ENCODE results near the gene RPL12. TPM values are rescaled to one million over a fixed set of nuclear protein-coding genes. Genes with fewer than 3 reads are reported as not detected.

Gene RPL12
- polyA plus RNA-seq, 1 donor (not counting 4 experiments of a cell fraction or from before 2014, with no cell fraction given), result 2,671 TPM

DNA sequence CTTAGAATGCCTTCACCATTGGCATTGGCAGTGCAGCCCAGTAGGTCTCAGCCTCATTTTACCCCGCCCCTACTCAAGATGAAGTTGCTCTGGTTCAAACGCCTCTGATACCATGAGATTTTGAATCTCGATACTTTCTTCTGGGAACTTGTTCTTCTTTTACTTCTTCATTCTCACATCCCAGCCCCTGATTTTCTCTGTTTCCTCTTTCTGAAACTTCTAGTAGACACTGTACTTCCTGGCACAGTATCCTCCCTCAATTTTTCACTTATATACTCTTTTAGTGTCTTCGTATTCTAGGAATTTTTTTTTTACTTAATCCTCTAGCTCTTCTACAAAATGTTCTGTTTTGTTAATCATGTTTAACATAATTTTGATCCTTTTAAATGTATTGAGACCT, 40.1 kb downstream of the RPL12 start:
- Histone ChIP-seq H3K9me1 (ENCODE audit: control insufficient read depth, extremely low read depth, insufficient read depth, low read length) (no peaks in the 10 kb centered on the region), H3K36me3 (ENCODE audit: control insufficient read depth in 2 of 2, extremely low read depth in 1 of 2, insufficient read depth in 2 of 2, low read length in 2 of 2) (peaks cover 3 to 6% of the 10 kb centered on the region in 2 experiments), H3K9me3 (ENCODE audit: control insufficient read depth, low read depth, low read length) (no peaks in the 10 kb centered on the region), H3K79me2 (ENCODE audit: control insufficient read depth, insufficient read depth, low read length) (no peaks in the 10 kb centered on the region), H3K4me3 (ENCODE audit: control insufficient read depth in 2 of 3, extremely low read depth in 1 of 3, insufficient read depth in 2 of 3, low read depth in 1 of 3, low read length in 3 of 3) (no peak overlapping the region), H4K20me1 (ENCODE audit: control insufficient read depth, extremely low read depth, insufficient read depth, low read length) (no peaks in the 10 kb centered on the region), H3K9ac (ENCODE audit: control insufficient read depth, extremely low read depth, insufficient read depth, low read length) (no peak overlapping the region), H3K4me1 (ENCODE audit: control insufficient read depth, extremely low read depth, insufficient read depth, low read length) (peaks cover 4% of the 10 kb centered on the region), H2AFZ (ENCODE audit: control insufficient read depth, low read length) (no peak overlapping the region), H3K27ac (ENCODE audit: control insufficient read depth, insufficient read depth, low read length) (no peak overlapping the region), H3K27me3 (ENCODE audit: control insufficient read depth, extremely low read depth, insufficient read depth, low read length) (no peaks in the 10 kb centered on the region), H3K4me2 (ENCODE audit: control insufficient read depth, extremely low read depth, insufficient read depth, low read depth, low read length) (no peak overlapping the region)
- DNase-seq (ENCODE audit: low read depth, low spot score) (no peak), FAIRE-seq (no peak)
- dilution Hi-C loops (cut with MboI; ENCODE audit: extremely low pct_ligation_motif_present, low sequenced_read_pairs), result no loop called here
- TF ChIP-seq CTCF (optimal IDR thresholded peaks at IDR 0.05 in 1 of 3, IDR thresholded peaks at IDR 0.05 in 1 of 3, conservative IDR thresholded peaks at IDR 0.05 in 1 of 3; ENCODE audit: extremely low read depth in 1 of 3, insufficient read depth in 2 of 3, low read length in 3 of 3), result no peak
- TF ChIP-seq EZH2 (IDR thresholded peaks at IDR 0.05; ENCODE audit: low read length), result no peak

GRCh38 chr9:127407492-127407843, 43.7 kb downstream of the RPL12 start:
- no peak overlapping the region for H3K27ac ChIP-seq (ENCODE audit: control insufficient read depth, insufficient read depth, low read length)
- no peaks in the 10 kb centered on the region for H4K20me1 ChIP-seq (ENCODE audit: control insufficient read depth, extremely low read depth, insufficient read depth, low read length)
- no peak for FAIRE-seq
- no peak for TF ChIP-seq EZH2 (IDR thresholded peaks at IDR 0.05; ENCODE audit: low read length)
- TF ChIP-seq CTCF (optimal IDR thresholded peaks at IDR 0.05 in 1 of 3, IDR thresholded peaks at IDR 0.05 in 1 of 3, conservative IDR thresholded peaks at IDR 0.05 in 1 of 3; ENCODE audit: extremely low read depth in 1 of 3, insufficient read depth in 2 of 3, low read length in 3 of 3), result no peak
- H3K27me3 ChIP-seq (ENCODE audit: control insufficient read depth, extremely low read depth, insufficient read depth, low read length), result no peaks in the 10 kb centered on the region
- H3K4me2 ChIP-seq (ENCODE audit: control insufficient read depth, extremely low read depth, insufficient read depth, low read depth, low read length), result no peak overlapping the region
- H3K79me2 ChIP-seq (ENCODE audit: control insufficient read depth, insufficient read depth, low read length), result no peaks in the 10 kb centered on the region
- no peak overlapping the region for H3K9ac ChIP-seq (ENCODE audit: control insufficient read depth, extremely low read depth, insufficient read depth, low read length)
- H2AFZ ChIP-seq (ENCODE audit: control insufficient read depth, low read length), result no peak overlapping the region
- H3K9me3 ChIP-seq (ENCODE audit: control insufficient read depth, low read depth, low read length), result no peaks in the 10 kb centered on the region
- H3K36me3 ChIP-seq (ENCODE audit: control insufficient read depth in 2 of 2, extremely low read depth in 1 of 2, insufficient read depth in 2 of 2, low read length in 2 of 2), result peaks cover 12 to 16% of the 10 kb centered on the region in 2 experiments
- DNase-seq (ENCODE audit: low read depth, low spot score), result no peak
- dilution Hi-C loops (cut with MboI; ENCODE audit: extremely low pct_ligation_motif_present, low sequenced_read_pairs), result no loop called here
- H3K4me3 ChIP-seq (ENCODE audit: control insufficient read depth in 2 of 3, extremely low read depth in 1 of 3, insufficient read depth in 2 of 3, low read depth in 1 of 3, low read length in 3 of 3), result no peak overlapping the region
- no peaks in the 10 kb centered on the region for H3K9me1 ChIP-seq (ENCODE audit: control insufficient read depth, extremely low read depth, insufficient read depth, low read length)
- H3K4me1 ChIP-seq (ENCODE audit: control insufficient read depth, extremely low read depth, insufficient read depth, low read length), result peaks cover 4% of the 10 kb centered on the region
